Esophagus muscularis mucosa (tissue), 3 donors: ENCODE measurements around the gene CD37.

Source experiments
- POLR2A ChIP-seq: fragments of 450-650 bp; IDR thresholded peaks from one replicate; pipeline ENCODE4 v1.6.1; 2017; ENCODE audit warnings: antibody characterized with exemption, moderate library complexity, mild to moderate bottlenecking, low read depth
- POLR2AphosphoS5 ChIP-seq, 2 donors: sonication (generic); formaldehyde crosslinking; IDR thresholded peaks; one replicate each; pipeline ENCODE4 v1.6.1; 2017; ENCODE audit warnings: antibody characterized with exemption in 2 of 2
- TF ChIP-seq, protein P1 (sequence below), 3 experiments: fragments of 200-600 bp in 2 of 3; fragments of 450-650 bp in 1 of 3; sonication (generic) in 2 of 3; IDR thresholded peaks; one replicate each; pipeline ENCODE4 v1.5.1; 2017 to 2019; ENCODE audit warnings: antibody characterized with exemption in 3 of 3, mild to moderate bottlenecking in 2 of 3, moderate library complexity in 1 of 3

DNA sequence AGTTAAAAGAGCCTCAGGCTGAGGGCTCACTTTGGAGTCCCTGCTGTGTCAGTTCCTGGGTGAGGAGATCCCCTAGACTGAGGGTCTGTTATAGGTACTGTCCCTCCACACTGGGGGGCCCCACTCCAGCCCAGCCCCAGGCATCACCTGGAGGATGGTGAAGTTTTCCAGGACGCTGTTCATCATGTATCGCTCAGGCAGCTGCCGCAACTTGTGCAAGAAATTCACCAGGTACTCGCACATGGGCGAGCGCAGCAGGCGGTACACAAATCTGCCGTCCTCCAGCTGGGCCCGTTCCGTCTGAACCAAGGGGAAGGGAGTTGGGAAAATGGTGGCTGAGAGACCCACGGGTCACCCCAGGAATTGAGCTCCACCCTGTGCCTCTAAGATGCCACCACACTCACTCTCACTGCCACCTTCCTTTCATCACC, 7.1 kb downstream of the CD37 start:
- TF ChIP-seq POLR2AphosphoS5 (IDR thresholded peaks at IDR 0.05) (no peak), POLR2A (no peak)
- TF ChIP-seq, protein P1, sequence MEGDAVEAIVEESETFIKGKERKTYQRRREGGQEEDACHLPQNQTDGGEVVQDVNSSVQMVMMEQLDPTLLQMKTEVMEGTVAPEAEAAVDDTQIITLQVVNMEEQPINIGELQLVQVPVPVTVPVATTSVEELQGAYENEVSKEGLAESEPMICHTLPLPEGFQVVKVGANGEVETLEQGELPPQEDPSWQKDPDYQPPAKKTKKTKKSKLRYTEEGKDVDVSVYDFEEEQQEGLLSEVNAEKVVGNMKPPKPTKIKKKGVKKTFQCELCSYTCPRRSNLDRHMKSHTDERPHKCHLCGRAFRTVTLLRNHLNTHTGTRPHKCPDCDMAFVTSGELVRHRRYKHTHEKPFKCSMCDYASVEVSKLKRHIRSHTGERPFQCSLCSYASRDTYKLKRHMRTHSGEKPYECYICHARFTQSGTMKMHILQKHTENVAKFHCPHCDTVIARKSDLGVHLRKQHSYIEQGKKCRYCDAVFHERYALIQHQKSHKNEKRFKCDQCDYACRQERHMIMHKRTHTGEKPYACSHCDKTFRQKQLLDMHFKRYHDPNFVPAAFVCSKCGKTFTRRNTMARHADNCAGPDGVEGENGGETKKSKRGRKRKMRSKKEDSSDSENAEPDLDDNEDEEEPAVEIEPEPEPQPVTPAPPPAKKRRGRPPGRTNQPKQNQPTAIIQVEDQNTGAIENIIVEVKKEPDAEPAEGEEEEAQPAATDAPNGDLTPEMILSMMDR (IDR thresholded peaks at IDR 0.05): no peak
